RWPE1 (cell line): ENCODE data around the gene GLIS2.

Experiments
- CTCF ChIA-PET: fragments of 350-600 bp; sonication (Branson Sonifier 250); formaldehyde crosslinking; extraction: SDS; loops from one replicate; lab custom pipeline; 2021; lab: Yijun Ruan, JAX
- POLR2A ChIA-PET: fragments of 400-600 bp; formaldehyde crosslinking; extraction: SDS; loops from one replicate; lab custom pipeline; 2020; ENCODE audit warnings: antibody characterized with exemption; ENCODE audit not compliant: low non-redundant PET; lab: Yijun Ruan, JAX
- DNase-seq: peaks from one replicate; pipeline ENCODE4 v3.0.0; 2012; ENCODE audit warnings: low spot score
- H3K27ac ChIP-seq: fragments of 450-650 bp; 2 replicates; pipeline ENCODE4 v1.5.1; 2017
- CTCF ChIP-seq: fragments of 450-650 bp; conservative IDR thresholded peaks from 2 replicates; pipeline ENCODE4 v1.5.1; 2017; ENCODE audit warnings: low read depth, mild to moderate bottlenecking

The GLIS2 gene

GRCh38 chr16:4385789-4386450 is 70.1 kb downstream of the GLIS2 start:
- POLR2A ChIA-PET, result no interaction called here
- no peak for DNase-seq
- CTCF ChIA-PET, result interaction anchor here (0.7 to 1.5 kb wide), 4 partner anchors 9 to 17 kb away, joined by 3 to 4 read pairs (median 3); no protein-coding TSS in a partner anchor
- peak overlapping the region; percentile 95 for H3K27ac ChIP-seq
- TF ChIP-seq CTCF, result no peak

- ChIA-PET POLR2A (no interaction called here), CTCF (interaction anchor here (1.1 to 1.3 kb wide), 2 partner anchors 9 to 16 kb away, joined by 3 to 4 read pairs; no protein-coding TSS in a partner anchor)
- peak overlapping the region; percentile 95 for H3K27ac ChIP-seq
- TF ChIP-seq CTCF, result no peak
- DNase-seq, result no peak
Observed at GRCh38 chr16:4386451-4386805, 70.6 kb downstream of the GLIS2 start.

- H3K27ac ChIP-seq, result peak overlapping the region; percentile 95
- ChIA-PET POLR2A (no interaction called here), CTCF (interaction anchor here (1.1 to 1.3 kb wide), 2 partner anchors 10 to 15 kb away, joined by 3 to 4 read pairs; no protein-coding TSS in a partner anchor)
- TF ChIP-seq CTCF, result no peak
- no peak for DNase-seq
Observed at GRCh38 chr16:4386951-4387565, 71.2 kb downstream of the GLIS2 start.

- ChIA-PET POLR2A (no interaction called here), CTCF (interaction anchor here (0.6 kb wide), 1 partner anchor 28 kb away, joined by 4 read pairs; no protein-coding TSS in a partner anchor)
- TF ChIP-seq CTCF, result no peak
- DNase-seq, result no peak
- peak overlapping the region; percentile 95 for H3K27ac ChIP-seq
Observed at GRCh38 chr16:4387781-4388180, 71.9 kb downstream of the GLIS2 start.

- peak overlapping the region; percentile 95 for H3K27ac ChIP-seq
- ChIA-PET POLR2A (no interaction called here), CTCF (interaction anchor here (0.6 to 6.7 kb wide), 2 partner anchors 14 to 27 kb away, joined by 4 to 44 read pairs; no protein-coding TSS in a partner anchor)
- no peak for DNase-seq
- TF ChIP-seq CTCF, result no peak
Observed at GRCh38 chr16:4388271-4389021, 72.6 kb downstream of the GLIS2 start.
